Measurements from ENCODE around the gene THOC7.

The THOC7 gene

GRCh38 chr3:63798949-63799348 lies 64.7 kb downstream of the THOC7 start:
- H3K27ac ChIP-seq = no peak overlapping the region
- no peaks in the 10 kb centered on the region for H3K36me3 ChIP-seq
- no peak for TF ChIP-seq CTCF (IDR thresholded peaks at IDR 0.05; ENCODE audit: low read depth, low read length)
- no peaks in the 10 kb centered on the region for H3K27me3 ChIP-seq (ENCODE audit: insufficient read depth, low read depth, severe bottlenecking)
- no peak overlapping the region for H3K4me3 ChIP-seq (ENCODE audit: low read depth, low read length)
- no peak for DNase-seq
- H3K9me3 ChIP-seq (ENCODE audit: severe bottlenecking) = no peaks in the 10 kb centered on the region

- Histone ChIP-seq H3K27me3 (ENCODE audit: insufficient read depth, low read depth, severe bottlenecking) (no peaks in the 10 kb centered on the region), H3K9me3 (ENCODE audit: severe bottlenecking) (no peaks in the 10 kb centered on the region), H3K27ac (no peak overlapping the region), H3K36me3 (no peaks in the 10 kb centered on the region), H3K4me3 (ENCODE audit: low read depth, low read length) (no peak overlapping the region)
- no peak for DNase-seq
- no peak for TF ChIP-seq CTCF (IDR thresholded peaks at IDR 0.05; ENCODE audit: low read depth, low read length)
Observed at GRCh38 chr3:63798544-63798943, 65.1 kb downstream of the THOC7 start.

GRCh38 chr3:63795438-63795837 lies 68.2 kb downstream of the THOC7 start:
- Histone ChIP-seq H3K36me3 (no peaks in the 10 kb centered on the region), H3K9me3 (ENCODE audit: severe bottlenecking) (no peaks in the 10 kb centered on the region), H3K27me3 (ENCODE audit: insufficient read depth, low read depth, severe bottlenecking) (no peaks in the 10 kb centered on the region), H3K4me3 (ENCODE audit: low read depth, low read length) (no peak overlapping the region), H3K27ac (no peak overlapping the region)
- no peak for DNase-seq
- no peak for TF ChIP-seq CTCF (IDR thresholded peaks at IDR 0.05; ENCODE audit: low read depth, low read length)

GRCh38 chr3:63791974-63792373 lies 71.6 kb downstream of the THOC7 start:
- H3K9me3 ChIP-seq (ENCODE audit: severe bottlenecking) = no peaks in the 10 kb centered on the region
- H3K27me3 ChIP-seq (ENCODE audit: insufficient read depth, low read depth, severe bottlenecking) = no peaks in the 10 kb centered on the region
- peak; percentile 10 for DNase-seq
- TF ChIP-seq CTCF (IDR thresholded peaks at IDR 0.05; ENCODE audit: low read depth, low read length) = 0 out of 2 replicates have a peak, but pooled peaks have one; percentile 18
- H3K4me3 ChIP-seq (ENCODE audit: low read depth, low read length) = no peak overlapping the region
- no peak overlapping the region for H3K27ac ChIP-seq
- no peaks in the 10 kb centered on the region for H3K36me3 ChIP-seq

All from WERI-Rb-1 (cell line).